ENCODE measurements around the gene RBMS2.

DNA sequence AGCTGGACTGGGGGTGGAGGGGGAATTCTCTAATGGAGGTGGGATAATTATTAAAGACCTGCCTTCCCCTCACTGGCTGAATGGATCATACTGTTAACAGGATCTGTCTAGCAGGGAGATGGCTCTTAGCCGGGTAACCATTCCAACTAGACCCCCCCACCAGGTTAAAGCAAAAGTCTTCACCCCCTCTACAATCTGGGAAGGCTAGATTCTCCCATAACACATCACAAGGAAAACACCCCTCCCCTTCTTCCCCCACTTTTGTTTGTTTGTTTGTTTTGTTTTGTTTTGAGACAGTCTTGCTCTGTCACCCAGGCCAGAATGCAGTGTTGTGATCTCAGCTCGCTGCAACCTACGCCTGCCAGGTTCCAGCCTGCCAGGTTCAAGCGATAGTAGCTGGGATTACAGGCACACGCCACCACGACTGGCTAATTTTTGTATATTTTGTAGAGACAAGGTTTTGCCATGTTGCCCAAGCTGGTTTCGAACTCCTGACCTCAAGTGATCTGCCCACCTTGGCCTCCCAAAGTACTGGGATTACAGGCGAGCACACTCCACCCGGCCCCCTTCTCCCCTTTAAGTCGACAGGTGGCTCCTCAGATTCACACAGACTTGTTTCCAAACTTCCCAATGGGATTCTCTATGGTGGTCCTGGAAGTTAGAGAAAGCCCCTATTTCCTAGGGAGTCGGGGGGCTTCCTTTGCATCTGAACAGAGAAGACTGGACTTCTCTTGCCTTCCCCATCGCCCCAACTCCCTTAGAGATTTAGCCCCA, 112.0 kb downstream of the RBMS2 start:
- TF ChIP-seq, protein P1, sequence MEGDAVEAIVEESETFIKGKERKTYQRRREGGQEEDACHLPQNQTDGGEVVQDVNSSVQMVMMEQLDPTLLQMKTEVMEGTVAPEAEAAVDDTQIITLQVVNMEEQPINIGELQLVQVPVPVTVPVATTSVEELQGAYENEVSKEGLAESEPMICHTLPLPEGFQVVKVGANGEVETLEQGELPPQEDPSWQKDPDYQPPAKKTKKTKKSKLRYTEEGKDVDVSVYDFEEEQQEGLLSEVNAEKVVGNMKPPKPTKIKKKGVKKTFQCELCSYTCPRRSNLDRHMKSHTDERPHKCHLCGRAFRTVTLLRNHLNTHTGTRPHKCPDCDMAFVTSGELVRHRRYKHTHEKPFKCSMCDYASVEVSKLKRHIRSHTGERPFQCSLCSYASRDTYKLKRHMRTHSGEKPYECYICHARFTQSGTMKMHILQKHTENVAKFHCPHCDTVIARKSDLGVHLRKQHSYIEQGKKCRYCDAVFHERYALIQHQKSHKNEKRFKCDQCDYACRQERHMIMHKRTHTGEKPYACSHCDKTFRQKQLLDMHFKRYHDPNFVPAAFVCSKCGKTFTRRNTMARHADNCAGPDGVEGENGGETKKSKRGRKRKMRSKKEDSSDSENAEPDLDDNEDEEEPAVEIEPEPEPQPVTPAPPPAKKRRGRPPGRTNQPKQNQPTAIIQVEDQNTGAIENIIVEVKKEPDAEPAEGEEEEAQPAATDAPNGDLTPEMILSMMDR (IDR thresholded peaks at IDR 0.05) = no peak
- no peak for TF ChIP-seq ZFX (IDR thresholded peaks at IDR 0.05; ENCODE audit: borderline replicate concordance)
